Heart left ventricle (tissue), 13 donors: ENCODE measurements around the gene SLC35G3.

Experiments
- POLR2A ChIP-seq, 2 donors: fragments of 450-650 bp; IDR thresholded peaks; one replicate each; pipeline ENCODE4 v1.6.1; 2017; ENCODE audit warnings: antibody characterized with exemption in 2 of 2, mild to moderate bottlenecking in 2 of 2, moderate library complexity in 2 of 2
- TF ChIP-seq, protein P1 (sequence below), 12 donors: fragments of 200-600 bp; sonication (generic) in 4 of 12; IDR thresholded peaks; one replicate each; pipeline versions ENCODE4 v1.5.0 to v1.8.0; 2018 to 2022; ENCODE audit warnings: antibody characterized with exemption in 12 of 12, mild to moderate bottlenecking in 5 of 12
- donor health status: ischemic (EF 13 %, LVEDD 7.1; RV severe dilation, severe dysfunction).
- donor health status: DM: no; HTN: yes; CAD: no.
- donor health status: DM: no; HTN: no; CAD: no.
- donor health status: ischemic (EF 25% LVEDD 6.9; RV normal size, moderate dysfunction).
- donor health status: ischemic (EF 25% LVEDD 5.7; RV mildly dilated, moderate dysfunction).
- donor health status: ischemic (EF 35%, LVEDD 5.7; RV mildly dilated, moderate dysfunction).
- donor health status: nonischemic (EF 11% LVEDD 7.7; RV severe dilation, severe dysfunction).
- donor health status: DM: yes; HTN: yes; CAD: no.
- donor health status: PGD.
- donor health status: ischemic (EF 29% LVEDD 5.4; RV normal size, mild dysfunction).
- donor health status: nonischemic (EF 23%, LVEDD 6.1; RV moderate dilation, normal function).

- no peak for TF ChIP-seq POLR2A (IDR thresholded peaks at IDR 0.05)
- TF ChIP-seq, protein P1, sequence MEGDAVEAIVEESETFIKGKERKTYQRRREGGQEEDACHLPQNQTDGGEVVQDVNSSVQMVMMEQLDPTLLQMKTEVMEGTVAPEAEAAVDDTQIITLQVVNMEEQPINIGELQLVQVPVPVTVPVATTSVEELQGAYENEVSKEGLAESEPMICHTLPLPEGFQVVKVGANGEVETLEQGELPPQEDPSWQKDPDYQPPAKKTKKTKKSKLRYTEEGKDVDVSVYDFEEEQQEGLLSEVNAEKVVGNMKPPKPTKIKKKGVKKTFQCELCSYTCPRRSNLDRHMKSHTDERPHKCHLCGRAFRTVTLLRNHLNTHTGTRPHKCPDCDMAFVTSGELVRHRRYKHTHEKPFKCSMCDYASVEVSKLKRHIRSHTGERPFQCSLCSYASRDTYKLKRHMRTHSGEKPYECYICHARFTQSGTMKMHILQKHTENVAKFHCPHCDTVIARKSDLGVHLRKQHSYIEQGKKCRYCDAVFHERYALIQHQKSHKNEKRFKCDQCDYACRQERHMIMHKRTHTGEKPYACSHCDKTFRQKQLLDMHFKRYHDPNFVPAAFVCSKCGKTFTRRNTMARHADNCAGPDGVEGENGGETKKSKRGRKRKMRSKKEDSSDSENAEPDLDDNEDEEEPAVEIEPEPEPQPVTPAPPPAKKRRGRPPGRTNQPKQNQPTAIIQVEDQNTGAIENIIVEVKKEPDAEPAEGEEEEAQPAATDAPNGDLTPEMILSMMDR (IDR thresholded peaks at IDR 0.05): no peak
Observed at GRCh38 chr17:35189291-35189690, 4.9 kb downstream of the SLC35G3 start.
